HepG2 (cell line): ENCODE measurements around the gene DAG1. TPM values are rescaled to one million over a fixed set of nuclear protein-coding genes. Genes with fewer than 3 reads are reported as not detected.

Experiments used
- ARNT2 ChIP-seq: sonication (generic); formaldehyde crosslinking; IDR thresholded peaks from 2 replicates; pipeline ENCODE4 v1.8.0; 2022; ENCODE audit warnings: mild to moderate bottlenecking, low read depth, missing genetic modification reagents, moderate library complexity
- ATF3 ChIP-seq: sonication (generic); formaldehyde crosslinking; IDR thresholded peaks from 2 replicates; pipeline ENCODE4 v1.4.0; 2020; ENCODE audit warnings: missing genetic modification reagents
- BCL6 ChIP-seq: IDR thresholded peaks from 2 replicates; pipeline ENCODE4 v1.6.1; 2016; ENCODE audit warnings: missing genetic modification reagents, missing compliant biosample characterization
- BORCS8-MEF2B ChIP-seq: sonication (generic); formaldehyde crosslinking; IDR thresholded peaks from 2 replicates; pipeline ENCODE4 v1.8.0; 2022; ENCODE audit warnings: mild to moderate bottlenecking, missing genetic modification reagents
- CREB1 ChIP-seq, 2 experiments: fragments of 450-650 bp in 1 of 2; IDR thresholded peaks; 2 replicates each; pipeline ENCODE4 v1.6.1; 2016 to 2017; ENCODE audit warnings: control low read depth in 1 of 2, mild to moderate bottlenecking in 1 of 2, missing compliant biosample characterization in 1 of 2, missing genetic modification characterization in 1 of 2
- EEA1 ChIP-seq: sonication (generic); formaldehyde crosslinking; IDR thresholded peaks from 2 replicates; pipeline ENCODE4 v1.5.1; 2020; ENCODE audit warnings: mild to moderate bottlenecking, missing genetic modification reagents, borderline replicate concordance
- ETV6 ChIP-seq: sonication (generic); formaldehyde crosslinking; conservative IDR thresholded peaks from 2 replicates; pipeline ENCODE4 v1.4.0; 2020; ENCODE audit warnings: missing genetic modification reagents
- HNF4A ChIP-seq: sonication (generic); formaldehyde crosslinking; IDR thresholded peaks from 2 replicates; pipeline ENCODE4 v1.4.0; 2020; ENCODE audit warnings: missing genetic modification reagents
- IRF2 ChIP-seq: IDR thresholded peaks from 2 replicates; pipeline ENCODE4 v1.6.1; 2018; ENCODE audit warnings: missing genetic modification reagents, missing compliant biosample characterization
- NFKB2 ChIP-seq: sonication (generic); formaldehyde crosslinking; IDR thresholded peaks from 2 replicates; pipeline ENCODE4 v1.4.0; 2020; ENCODE audit warnings: missing genetic modification reagents, borderline replicate concordance
- SMAD1 ChIP-seq: sonication (generic); formaldehyde crosslinking; IDR thresholded peaks from 2 replicates; pipeline ENCODE4 v1.4.0; 2020; ENCODE audit warnings: missing genetic modification reagents, low read depth, mild to moderate bottlenecking, borderline replicate concordance
- SSRP1 ChIP-seq: IDR thresholded peaks from 2 replicates; pipeline ENCODE4 v1.6.1; 2016; ENCODE audit warnings: control low read depth
- ZEB1 ChIP-seq: IDR thresholded peaks from 2 replicates; pipeline ENCODE4 v1.6.1; 2012; ENCODE audit warnings: mild to moderate bottlenecking, low read depth, inconsistent platforms; ENCODE audit not compliant: insufficient replicate concordance
- ZNF225 ChIP-seq: sonication (generic); formaldehyde crosslinking; IDR thresholded peaks from 2 replicates; pipeline ENCODE4 v1.4.0; 2020; ENCODE audit warnings: mild to moderate bottlenecking, missing genetic modification reagents
- ZNF256 ChIP-seq: sonication (generic); formaldehyde crosslinking; conservative IDR thresholded peaks from 2 replicates; pipeline ENCODE4 v1.4.0; 2020; ENCODE audit warnings: missing genetic modification reagents
- ZNF501 ChIP-seq: sonication (generic); formaldehyde crosslinking; IDR thresholded peaks from 2 replicates; pipeline ENCODE4 v1.5.1; 2020; ENCODE audit warnings: mild to moderate bottlenecking, moderate library complexity, missing genetic modification reagents
- ZNF543 ChIP-seq: sonication (generic); formaldehyde crosslinking; IDR thresholded peaks from 2 replicates; pipeline ENCODE4 v1.4.0; 2020; ENCODE audit warnings: mild to moderate bottlenecking, missing genetic modification reagents
- ZNF703 ChIP-seq: sonication (generic); formaldehyde crosslinking; IDR thresholded peaks from 2 replicates; pipeline ENCODE4 v1.5.1; 2020; ENCODE audit warnings: missing genetic modification reagents, mild to moderate bottlenecking, moderate library complexity, borderline replicate concordance
- ZNF768 ChIP-seq: sonication (generic); formaldehyde crosslinking; IDR thresholded peaks from 2 replicates; pipeline ENCODE4 v1.4.0; 2020; ENCODE audit warnings: missing genetic modification reagents
- ZSCAN22 ChIP-seq: sonication (generic); formaldehyde crosslinking; IDR thresholded peaks from 2 replicates; pipeline ENCODE4 v1.4.0; 2020; ENCODE audit warnings: mild to moderate bottlenecking, missing genetic modification reagents
- ZZZ3 ChIP-seq: sonication (generic); formaldehyde crosslinking; IDR thresholded peaks from 2 replicates; pipeline ENCODE4 v1.4.0; 2020; ENCODE audit warnings: missing genetic modification reagents, mild to moderate bottlenecking, borderline replicate concordance
- polyA plus RNA-seq, 8 experiments: library from polyadenylated mRNA; depleted of rRNA in 3 of 8; stranded (reverse) in 7 of 8; unstranded in 1 of 8; fragments of >200 nt; fragmentation: Illumina TruSeq in 4 of 8; extraction: Trizol in 4 of 8; gene quantifications; 2 replicates each; pipeline versions ENCODE4 v1.2.1 to v1.2.3, GENCODE V29; 2011 to 2016; ENCODE audit warnings: low read depth in 4 of 8, missing spikeins in 1 of 8, mixed read lengths in 1 of 8; ENCODE audit not compliant: insufficient read depth in 1 of 8
- total RNA-seq, 5 experiments: library from RNA; depleted of rRNA; stranded (reverse); fragments of >200 nt; fragmentation: Illumina TruSeq; extraction: Trizol; gene quantifications; 2 replicates each; pipeline ENCODE4 v1.2.3, GENCODE V29; 2016; ENCODE audit warnings: low read depth in 1 of 5
- TF ChIP-seq, protein P1 (sequence below): sonication (generic); formaldehyde crosslinking; IDR thresholded peaks from 2 replicates; pipeline ENCODE4 v1.4.0; 2020; ENCODE audit warnings: missing genetic modification reagents, mild to moderate bottlenecking, borderline replicate concordance
- TF ChIP-seq, protein P2 (sequence below): IDR thresholded peaks from 2 replicates; pipeline ENCODE4 v1.6.1; 2016; ENCODE audit warnings: low read depth, missing genetic modification reagents, missing compliant biosample characterization

Gene DAG1
- total and polyA plus RNA-seq, 2 of the 13 experiments (the other 11 are each of a cell fraction or from before 2014, with no cell fraction given), result 47.3 to 50.4 TPM

GRCh38 chr3:49421890-49422378 lies 48.1 kb upstream of the DAG1 start (continued):
- TF ChIP-seq ZNF703 (CRISPR knock-in tag) (no peak), CREB1 (IDR thresholded peaks at IDR 0.05) (no peak), CREB1 (CRISPR knock-in tag; IDR thresholded peaks at IDR 0.05) (no peak), ZSCAN22 (CRISPR knock-in tag) (peak; percentile 32; the same call in 1 of the 2 replicates), BORCS8-MEF2B (CRISPR knock-in tag) (peak; percentile 61; the same call in 1 of the 2 replicates), ZEB1 (no peak), ATF3 (no peak), ZNF501 (CRISPR knock-in tag) (0 out of 2 replicates have a peak, but pooled peaks have one; percentile 12), BCL6 (CRISPR knock-in tag) (no peak), SSRP1 (no peak), HNF4A (CRISPR knock-in tag) (no peak), ZNF225 (CRISPR knock-in tag) (0 out of 2 replicates have a peak, but pooled peaks have one; percentile 23), EEA1 (CRISPR knock-in tag) (no peak), IRF2 (CRISPR knock-in tag) (peak; percentile 9), SMAD1 (CRISPR knock-in tag) (0 out of 2 replicates have a peak, but pooled peaks have one; percentile 23), ETV6 (CRISPR knock-in tag) (0 out of 2 replicates have a peak, but pooled peaks have one; percentile 6), ZNF543 (CRISPR knock-in tag) (peak; percentile 73; the same call in 1 of the 2 replicates), ZNF768 (0 out of 2 replicates have a peak, but pooled peaks have one; percentile 21), ZZZ3 (peak; percentile 88), ZNF256 (CRISPR knock-in tag) (0 out of 2 replicates have a peak, but pooled peaks have one; percentile 31), ARNT2 (CRISPR knock-in tag) (peak; percentile 15), NFKB2 (CRISPR knock-in tag) (no peak)
- TF ChIP-seq, protein P1, sequence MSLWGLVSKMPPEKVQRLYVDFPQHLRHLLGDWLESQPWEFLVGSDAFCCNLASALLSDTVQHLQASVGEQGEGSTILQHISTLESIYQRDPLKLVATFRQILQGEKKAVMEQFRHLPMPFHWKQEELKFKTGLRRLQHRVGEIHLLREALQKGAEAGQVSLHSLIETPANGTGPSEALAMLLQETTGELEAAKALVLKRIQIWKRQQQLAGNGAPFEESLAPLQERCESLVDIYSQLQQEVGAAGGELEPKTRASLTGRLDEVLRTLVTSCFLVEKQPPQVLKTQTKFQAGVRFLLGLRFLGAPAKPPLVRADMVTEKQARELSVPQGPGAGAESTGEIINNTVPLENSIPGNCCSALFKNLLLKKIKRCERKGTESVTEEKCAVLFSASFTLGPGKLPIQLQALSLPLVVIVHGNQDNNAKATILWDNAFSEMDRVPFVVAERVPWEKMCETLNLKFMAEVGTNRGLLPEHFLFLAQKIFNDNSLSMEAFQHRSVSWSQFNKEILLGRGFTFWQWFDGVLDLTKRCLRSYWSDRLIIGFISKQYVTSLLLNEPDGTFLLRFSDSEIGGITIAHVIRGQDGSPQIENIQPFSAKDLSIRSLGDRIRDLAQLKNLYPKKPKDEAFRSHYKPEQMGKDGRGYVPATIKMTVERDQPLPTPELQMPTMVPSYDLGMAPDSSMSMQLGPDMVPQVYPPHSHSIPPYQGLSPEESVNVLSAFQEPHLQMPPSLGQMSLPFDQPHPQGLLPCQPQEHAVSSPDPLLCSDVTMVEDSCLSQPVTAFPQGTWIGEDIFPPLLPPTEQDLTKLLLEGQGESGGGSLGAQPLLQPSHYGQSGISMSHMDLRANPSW (CRISPR knock-in tag), result no peak
- TF ChIP-seq, protein P2, sequence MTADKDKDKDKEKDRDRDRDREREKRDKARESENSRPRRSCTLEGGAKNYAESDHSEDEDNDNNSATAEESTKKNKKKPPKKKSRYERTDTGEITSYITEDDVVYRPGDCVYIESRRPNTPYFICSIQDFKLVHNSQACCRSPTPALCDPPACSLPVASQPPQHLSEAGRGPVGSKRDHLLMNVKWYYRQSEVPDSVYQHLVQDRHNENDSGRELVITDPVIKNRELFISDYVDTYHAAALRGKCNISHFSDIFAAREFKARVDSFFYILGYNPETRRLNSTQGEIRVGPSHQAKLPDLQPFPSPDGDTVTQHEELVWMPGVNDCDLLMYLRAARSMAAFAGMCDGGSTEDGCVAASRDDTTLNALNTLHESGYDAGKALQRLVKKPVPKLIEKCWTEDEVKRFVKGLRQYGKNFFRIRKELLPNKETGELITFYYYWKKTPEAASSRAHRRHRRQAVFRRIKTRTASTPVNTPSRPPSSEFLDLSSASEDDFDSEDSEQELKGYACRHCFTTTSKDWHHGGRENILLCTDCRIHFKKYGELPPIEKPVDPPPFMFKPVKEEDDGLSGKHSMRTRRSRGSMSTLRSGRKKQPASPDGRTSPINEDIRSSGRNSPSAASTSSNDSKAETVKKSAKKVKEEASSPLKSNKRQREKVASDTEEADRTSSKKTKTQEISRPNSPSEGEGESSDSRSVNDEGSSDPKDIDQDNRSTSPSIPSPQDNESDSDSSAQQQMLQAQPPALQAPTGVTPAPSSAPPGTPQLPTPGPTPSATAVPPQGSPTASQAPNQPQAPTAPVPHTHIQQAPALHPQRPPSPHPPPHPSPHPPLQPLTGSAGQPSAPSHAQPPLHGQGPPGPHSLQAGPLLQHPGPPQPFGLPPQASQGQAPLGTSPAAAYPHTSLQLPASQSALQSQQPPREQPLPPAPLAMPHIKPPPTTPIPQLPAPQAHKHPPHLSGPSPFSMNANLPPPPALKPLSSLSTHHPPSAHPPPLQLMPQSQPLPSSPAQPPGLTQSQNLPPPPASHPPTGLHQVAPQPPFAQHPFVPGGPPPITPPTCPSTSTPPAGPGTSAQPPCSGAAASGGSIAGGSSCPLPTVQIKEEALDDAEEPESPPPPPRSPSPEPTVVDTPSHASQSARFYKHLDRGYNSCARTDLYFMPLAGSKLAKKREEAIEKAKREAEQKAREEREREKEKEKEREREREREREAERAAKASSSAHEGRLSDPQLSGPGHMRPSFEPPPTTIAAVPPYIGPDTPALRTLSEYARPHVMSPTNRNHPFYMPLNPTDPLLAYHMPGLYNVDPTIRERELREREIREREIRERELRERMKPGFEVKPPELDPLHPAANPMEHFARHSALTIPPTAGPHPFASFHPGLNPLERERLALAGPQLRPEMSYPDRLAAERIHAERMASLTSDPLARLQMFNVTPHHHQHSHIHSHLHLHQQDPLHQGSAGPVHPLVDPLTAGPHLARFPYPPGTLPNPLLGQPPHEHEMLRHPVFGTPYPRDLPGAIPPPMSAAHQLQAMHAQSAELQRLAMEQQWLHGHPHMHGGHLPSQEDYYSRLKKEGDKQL (CRISPR knock-in tag), result no peak
